ENCODE results near the gene DAAM1.

- TF ChIP-seq CTCF (IDR thresholded peaks at IDR 0.05) (no peak), FOXM1 (IDR thresholded peaks at IDR 0.05; ENCODE audit: low read depth) (no peak), CHD2 (IDR thresholded peaks at IDR 0.05; ENCODE audit: low read length, partially characterized antibody) (no peak), NRF1 (IDR thresholded peaks at IDR 0.05; ENCODE audit: low read depth, low read length) (no peak), RAD21 (IDR thresholded peaks at IDR 0.05; ENCODE audit: low read length) (no peak), PBX3 (IDR thresholded peaks at IDR 0.05) (no peak), JUND (IDR thresholded peaks at IDR 0.05) (no peak), YY1 (IDR thresholded peaks at IDR 0.05; ENCODE audit: low read depth) (no peak), POLR2AphosphoS5 (IDR thresholded peaks at IDR 0.05; ENCODE audit: low read depth, low read length) (no peak), RFX5 (IDR thresholded peaks at IDR 0.05; ENCODE audit: low read length) (no peak), TCF12 (IDR thresholded peaks at IDR 0.05) (no peak), GABPA (IDR thresholded peaks at IDR 0.05; ENCODE audit: low read depth) (no peak), FOXJ3 (CRISPR knock-in tag; IDR thresholded peaks at IDR 0.05) (no peak)
Observed at GRCh38 chr14:59207506-59207933, 19.1 kb downstream of the DAAM1 start.
